ENCODE data around the gene NADK2.

DNA sequence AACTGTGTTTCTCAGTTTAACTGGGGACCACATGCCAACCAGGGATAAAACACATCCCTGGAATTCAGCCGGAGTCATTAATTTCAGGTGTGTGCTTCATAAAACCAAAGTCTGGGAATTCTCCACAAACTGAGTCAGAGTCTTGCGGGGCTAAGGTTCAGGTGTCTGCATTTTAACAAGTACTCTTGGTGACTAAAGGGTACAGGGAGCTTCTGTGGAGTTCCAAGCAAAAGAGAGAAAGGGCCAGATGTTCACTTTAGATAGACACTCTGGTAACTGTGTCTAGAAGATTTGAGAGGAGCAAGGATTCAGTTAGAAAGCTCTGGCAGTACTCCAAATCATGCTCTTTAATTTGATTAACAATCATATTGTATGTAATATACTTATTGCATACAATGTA lies 4.0 kb downstream of the NADK2 start:
- TF ChIP-seq FOXK2 (conservative IDR thresholded peaks at IDR 0.05 in 1 of 2, IDR thresholded peaks at IDR 0.05 in 1 of 2; ENCODE audit: low read depth in 2 of 2) (no peak), ZNF76 (CRISPR knock-in tag; IDR thresholded peaks at IDR 0.05; ENCODE audit: borderline replicate concordance) (no peak), DIDO1 (tag; IDR thresholded peaks at IDR 0.05; ENCODE audit: low read depth) (no peak), GATA2 (CRISPR knock-in tag; IDR thresholded peaks at IDR 0.05) (peak; percentile 56; the same call in 1 of the 2 replicates), NRF1 (conservative IDR thresholded peaks at IDR 0.05 in 1 of 2, IDR thresholded peaks at IDR 0.05 in 1 of 2) (no peak), THRAP3 (IDR thresholded peaks at IDR 0.05; ENCODE audit: borderline replicate concordance) (no peak), SIN3A (IDR thresholded peaks at IDR 0.05; ENCODE audit: borderline replicate concordance in 2 of 2, control insufficient read depth in 1 of 2, low read depth in 2 of 2, low read length in 2 of 2) (no peak)
- TF ChIP-seq, protein P1, sequence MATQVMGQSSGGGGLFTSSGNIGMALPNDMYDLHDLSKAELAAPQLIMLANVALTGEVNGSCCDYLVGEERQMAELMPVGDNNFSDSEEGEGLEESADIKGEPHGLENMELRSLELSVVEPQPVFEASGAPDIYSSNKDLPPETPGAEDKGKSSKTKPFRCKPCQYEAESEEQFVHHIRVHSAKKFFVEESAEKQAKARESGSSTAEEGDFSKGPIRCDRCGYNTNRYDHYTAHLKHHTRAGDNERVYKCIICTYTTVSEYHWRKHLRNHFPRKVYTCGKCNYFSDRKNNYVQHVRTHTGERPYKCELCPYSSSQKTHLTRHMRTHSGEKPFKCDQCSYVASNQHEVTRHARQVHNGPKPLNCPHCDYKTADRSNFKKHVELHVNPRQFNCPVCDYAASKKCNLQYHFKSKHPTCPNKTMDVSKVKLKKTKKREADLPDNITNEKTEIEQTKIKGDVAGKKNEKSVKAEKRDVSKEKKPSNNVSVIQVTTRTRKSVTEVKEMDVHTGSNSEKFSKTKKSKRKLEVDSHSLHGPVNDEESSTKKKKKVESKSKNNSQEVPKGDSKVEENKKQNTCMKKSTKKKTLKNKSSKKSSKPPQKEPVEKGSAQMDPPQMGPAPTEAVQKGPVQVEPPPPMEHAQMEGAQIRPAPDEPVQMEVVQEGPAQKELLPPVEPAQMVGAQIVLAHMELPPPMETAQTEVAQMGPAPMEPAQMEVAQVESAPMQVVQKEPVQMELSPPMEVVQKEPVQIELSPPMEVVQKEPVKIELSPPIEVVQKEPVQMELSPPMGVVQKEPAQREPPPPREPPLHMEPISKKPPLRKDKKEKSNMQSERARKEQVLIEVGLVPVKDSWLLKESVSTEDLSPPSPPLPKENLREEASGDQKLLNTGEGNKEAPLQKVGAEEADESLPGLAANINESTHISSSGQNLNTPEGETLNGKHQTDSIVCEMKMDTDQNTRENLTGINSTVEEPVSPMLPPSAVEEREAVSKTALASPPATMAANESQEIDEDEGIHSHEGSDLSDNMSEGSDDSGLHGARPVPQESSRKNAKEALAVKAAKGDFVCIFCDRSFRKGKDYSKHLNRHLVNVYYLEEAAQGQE (IDR thresholded peaks at IDR 0.05; ENCODE audit: borderline replicate concordance): no peak; the same call in 1 of the 2 replicates
- TF ChIP-seq, protein P1 (CRISPR knock-in tag; IDR thresholded peaks at IDR 0.05; ENCODE audit: low read depth): no peak
- TF ChIP-seq, protein P2, sequence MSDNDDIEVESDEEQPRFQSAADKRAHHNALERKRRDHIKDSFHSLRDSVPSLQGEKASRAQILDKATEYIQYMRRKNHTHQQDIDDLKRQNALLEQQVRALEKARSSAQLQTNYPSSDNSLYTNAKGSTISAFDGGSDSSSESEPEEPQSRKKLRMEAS (CRISPR knock-in tag; IDR thresholded peaks at IDR 0.05): no peak
- TF ChIP-seq, protein P3, sequence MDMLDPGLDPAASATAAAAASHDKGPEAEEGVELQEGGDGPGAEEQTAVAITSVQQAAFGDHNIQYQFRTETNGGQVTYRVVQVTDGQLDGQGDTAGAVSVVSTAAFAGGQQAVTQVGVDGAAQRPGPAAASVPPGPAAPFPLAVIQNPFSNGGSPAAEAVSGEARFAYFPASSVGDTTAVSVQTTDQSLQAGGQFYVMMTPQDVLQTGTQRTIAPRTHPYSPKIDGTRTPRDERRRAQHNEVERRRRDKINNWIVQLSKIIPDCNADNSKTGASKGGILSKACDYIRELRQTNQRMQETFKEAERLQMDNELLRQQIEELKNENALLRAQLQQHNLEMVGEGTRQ (CRISPR knock-in tag; IDR thresholded peaks at IDR 0.05): no peak
- TF ChIP-seq, protein P4, sequence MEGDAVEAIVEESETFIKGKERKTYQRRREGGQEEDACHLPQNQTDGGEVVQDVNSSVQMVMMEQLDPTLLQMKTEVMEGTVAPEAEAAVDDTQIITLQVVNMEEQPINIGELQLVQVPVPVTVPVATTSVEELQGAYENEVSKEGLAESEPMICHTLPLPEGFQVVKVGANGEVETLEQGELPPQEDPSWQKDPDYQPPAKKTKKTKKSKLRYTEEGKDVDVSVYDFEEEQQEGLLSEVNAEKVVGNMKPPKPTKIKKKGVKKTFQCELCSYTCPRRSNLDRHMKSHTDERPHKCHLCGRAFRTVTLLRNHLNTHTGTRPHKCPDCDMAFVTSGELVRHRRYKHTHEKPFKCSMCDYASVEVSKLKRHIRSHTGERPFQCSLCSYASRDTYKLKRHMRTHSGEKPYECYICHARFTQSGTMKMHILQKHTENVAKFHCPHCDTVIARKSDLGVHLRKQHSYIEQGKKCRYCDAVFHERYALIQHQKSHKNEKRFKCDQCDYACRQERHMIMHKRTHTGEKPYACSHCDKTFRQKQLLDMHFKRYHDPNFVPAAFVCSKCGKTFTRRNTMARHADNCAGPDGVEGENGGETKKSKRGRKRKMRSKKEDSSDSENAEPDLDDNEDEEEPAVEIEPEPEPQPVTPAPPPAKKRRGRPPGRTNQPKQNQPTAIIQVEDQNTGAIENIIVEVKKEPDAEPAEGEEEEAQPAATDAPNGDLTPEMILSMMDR (IDR thresholded peaks at IDR 0.05 in 2 of 3, conservative IDR thresholded peaks at IDR 0.05 in 1 of 3; ENCODE audit: insufficient read depth in 2 of 3, low read depth in 1 of 3, low read length in 3 of 3): no peak

All from K562 (cell line).